UCSD-AML1 (cell line): ENCODE data around the gene TRAM2.

Source experiments
- DNase-seq: peaks from one replicate; lab custom pipeline; 2025; ENCODE audit not compliant: unreplicated experiment; lab: John Stamatoyannopoulos, UW

Gene TRAM2

GRCh38 chr6:52548353-52548713 lies 28.5 kb downstream of the TRAM2 start:
- DNase-seq: no peak

DNA sequence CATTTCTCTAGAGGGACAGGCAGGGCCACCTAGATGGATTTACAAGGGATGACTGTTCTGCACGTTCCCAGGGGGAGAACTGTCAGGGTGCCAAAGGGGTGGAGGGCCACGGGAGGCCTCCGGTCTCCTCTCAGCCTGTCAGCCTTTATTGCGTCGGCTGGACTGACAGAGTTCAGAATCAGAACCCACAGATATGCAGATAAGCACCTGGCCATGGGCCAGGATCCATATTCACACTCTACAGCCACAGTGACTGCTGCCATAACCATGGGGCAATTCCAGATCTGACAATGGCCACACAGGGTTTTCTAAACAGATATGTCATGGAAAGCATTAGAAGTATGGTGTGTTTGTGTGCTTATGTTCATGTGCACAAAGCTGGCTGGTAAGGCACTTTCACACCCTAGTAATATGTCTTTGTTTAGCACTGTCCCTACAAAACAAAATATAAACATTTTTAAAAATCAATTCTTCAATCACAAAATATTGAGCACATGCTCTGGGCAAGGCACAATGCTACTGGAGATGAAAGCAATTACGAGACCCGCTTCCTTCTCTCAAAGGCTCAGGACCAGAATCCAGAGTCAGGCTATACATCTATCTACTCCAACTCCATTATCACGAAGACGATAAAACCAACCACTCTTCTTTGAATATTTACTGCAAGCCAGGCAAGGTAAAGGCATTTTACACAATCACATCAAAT lies 29.1 kb downstream of the TRAM2 start:
- DNase-seq: no peak

DNA sequence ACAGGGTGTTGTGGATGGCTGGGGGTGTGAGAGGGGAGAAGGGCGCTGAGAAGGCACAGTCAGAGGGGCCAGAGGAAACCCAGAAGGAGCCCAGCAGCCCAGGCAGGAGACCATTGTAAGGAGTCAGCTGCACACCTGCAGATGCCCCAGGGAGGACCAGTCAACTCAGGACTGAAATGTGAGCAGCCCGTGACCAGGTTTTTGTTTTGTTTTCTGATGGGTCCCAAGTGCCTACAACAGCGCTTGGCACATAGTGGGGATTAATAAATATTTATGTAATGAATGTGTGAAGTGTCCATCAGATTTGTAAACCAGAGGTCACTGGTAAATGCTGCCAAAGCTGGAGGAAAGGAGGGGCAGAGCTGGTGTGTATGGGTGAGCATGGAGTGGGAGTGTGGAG lies 30.2 kb downstream of the TRAM2 start:
- DNase-seq: no peak

DNA sequence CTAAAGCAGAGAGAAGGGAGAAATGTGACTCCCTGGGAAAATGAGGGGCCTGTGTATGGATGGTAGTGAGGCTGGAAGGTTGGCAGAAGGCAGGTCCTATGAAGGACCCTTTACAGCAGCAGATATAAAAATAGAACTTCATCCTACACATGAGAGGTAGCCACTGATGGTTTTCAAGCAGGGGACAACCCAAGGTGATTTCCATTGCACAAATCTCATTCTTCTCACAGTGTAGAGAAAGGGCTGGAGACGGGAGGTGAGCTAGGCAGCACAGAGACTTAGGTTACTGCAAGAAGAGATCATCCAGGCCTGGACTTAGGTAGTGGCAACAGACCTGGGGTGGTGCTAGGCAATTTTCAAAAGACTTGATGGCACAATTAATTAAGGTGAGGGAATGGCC lies 30.7 kb downstream of the TRAM2 start:
- DNase-seq: no peak

DNA sequence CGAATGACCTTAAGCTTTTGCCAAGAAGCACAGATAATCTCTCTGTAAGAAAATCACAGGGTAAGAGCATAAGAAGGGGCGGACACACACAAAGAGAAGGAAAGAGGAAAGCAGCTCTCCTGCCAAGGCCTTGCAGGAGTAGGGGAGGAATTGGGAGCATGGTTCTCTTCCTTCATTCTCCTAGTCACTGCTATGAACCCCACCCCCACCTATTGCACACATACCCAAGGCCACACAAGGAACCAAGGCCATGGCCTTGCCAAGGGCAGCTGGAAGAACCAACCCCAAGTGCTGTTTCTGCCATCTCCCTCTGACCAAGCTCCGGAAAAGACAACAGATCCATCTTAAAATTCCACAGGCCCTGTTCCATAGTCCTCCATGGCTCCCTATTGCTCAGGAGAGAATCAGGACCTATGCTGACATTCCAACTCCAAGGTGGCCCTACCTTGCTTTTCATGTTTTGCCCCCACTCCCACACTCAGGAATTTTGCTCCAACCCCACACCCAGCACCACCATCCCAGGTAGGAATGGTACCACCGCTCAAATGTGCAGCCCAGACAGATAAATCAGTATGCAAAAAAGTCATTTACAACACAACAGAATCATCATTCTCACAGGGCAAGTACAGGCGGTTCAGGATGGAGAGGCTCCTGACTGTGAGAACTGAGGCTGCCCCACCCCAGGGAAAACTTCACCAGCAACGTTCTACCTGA lies 31.3 kb downstream of the TRAM2 start:
- no peak for DNase-seq

GRCh38 chr6:52544602-52545405 lies 32.1 kb downstream of the TRAM2 start:
- no peak for DNase-seq

- no peak for DNase-seq
Observed at GRCh38 chr6:52543729-52544601, 32.9 kb downstream of the TRAM2 start.

- no peak for DNase-seq
Observed at GRCh38 chr6:52543262-52543661, 33.6 kb downstream of the TRAM2 start.

DNA sequence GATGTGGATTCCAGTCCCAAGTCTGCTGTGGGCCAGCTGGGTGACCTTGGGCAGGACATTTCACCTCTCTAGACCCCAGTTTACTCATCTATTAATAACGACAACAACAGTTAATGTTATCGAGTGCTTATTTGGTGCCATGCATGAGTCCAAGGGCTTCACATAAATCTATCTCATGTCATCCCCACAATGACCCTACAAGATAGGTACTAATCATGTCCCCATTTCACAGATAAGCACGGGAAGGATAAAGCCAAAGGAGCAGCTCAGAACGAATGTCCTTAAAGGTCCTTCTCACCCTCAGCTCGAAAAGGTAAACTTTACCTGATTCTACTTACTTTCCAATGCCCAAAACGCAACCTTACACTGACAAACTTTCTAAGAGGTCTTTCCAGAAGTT lies 35.7 kb downstream of the TRAM2 start:
- DNase-seq: no peak

DNA sequence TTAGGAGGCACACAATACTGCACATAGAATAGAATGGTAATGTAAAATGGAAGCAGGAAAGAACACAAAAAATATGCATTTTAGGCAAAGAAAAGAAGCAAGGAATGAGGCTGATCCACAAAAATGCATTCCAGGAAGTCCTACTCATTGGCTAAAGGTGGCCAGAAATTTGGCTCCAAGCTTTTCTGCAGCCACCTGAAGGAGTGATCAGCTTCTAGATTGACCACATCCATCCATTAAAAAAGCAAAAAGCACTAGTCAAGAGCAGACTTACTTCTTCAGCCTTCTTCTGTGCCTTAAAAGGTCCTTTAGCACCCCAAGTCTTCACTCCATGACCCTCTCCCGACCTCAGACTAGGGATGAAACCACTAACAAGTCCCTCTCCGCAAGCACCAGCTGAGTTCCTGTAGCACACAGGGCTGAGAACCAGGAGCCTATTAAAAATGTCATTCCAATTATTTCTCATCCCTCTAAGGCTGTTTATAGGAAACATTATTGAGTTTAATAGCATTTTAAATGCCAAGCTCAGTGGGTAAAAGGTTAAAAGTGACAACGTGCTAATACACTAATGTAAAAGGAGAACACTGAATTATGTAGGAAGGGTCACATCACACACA lies 36.5 kb downstream of the TRAM2 start:
- DNase-seq: no peak

GRCh38 chr6:52539607-52540006 lies 37.3 kb downstream of the TRAM2 start:
- DNase-seq: no peak

- DNase-seq: no peak
Observed at GRCh38 chr6:52538901-52539354, 37.9 kb downstream of the TRAM2 start.

GRCh38 chr6:52538252-52538900 lies 38.5 kb downstream of the TRAM2 start:
- no peak for DNase-seq

- DNase-seq: no peak
Observed at GRCh38 chr6:52537001-52537753, 39.7 kb downstream of the TRAM2 start.

DNA sequence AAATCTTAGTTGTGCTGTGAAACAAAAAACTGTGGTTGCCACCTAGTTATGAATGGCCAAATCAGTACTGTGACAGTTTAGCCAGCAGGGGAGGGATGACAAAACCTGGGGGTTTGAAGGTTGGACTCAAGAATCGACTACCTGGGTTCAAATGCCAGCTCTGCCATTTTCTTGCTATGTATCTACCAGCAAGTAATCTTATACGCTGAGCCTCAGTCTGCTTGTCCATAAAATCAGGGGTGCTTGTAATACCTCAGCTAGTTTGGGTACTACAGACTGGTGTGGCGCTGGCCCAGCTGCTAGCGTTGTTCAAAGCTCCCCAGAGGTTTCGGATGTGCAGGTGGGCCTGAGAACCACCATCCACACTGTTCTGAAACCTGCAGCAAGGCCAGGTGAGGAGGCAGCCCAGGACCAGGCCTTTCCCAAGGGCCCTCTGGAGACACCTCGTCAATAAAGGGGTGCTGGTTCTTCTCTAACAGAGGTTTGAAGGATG lies 40.4 kb downstream of the TRAM2 start:
- no peak for DNase-seq

DNA sequence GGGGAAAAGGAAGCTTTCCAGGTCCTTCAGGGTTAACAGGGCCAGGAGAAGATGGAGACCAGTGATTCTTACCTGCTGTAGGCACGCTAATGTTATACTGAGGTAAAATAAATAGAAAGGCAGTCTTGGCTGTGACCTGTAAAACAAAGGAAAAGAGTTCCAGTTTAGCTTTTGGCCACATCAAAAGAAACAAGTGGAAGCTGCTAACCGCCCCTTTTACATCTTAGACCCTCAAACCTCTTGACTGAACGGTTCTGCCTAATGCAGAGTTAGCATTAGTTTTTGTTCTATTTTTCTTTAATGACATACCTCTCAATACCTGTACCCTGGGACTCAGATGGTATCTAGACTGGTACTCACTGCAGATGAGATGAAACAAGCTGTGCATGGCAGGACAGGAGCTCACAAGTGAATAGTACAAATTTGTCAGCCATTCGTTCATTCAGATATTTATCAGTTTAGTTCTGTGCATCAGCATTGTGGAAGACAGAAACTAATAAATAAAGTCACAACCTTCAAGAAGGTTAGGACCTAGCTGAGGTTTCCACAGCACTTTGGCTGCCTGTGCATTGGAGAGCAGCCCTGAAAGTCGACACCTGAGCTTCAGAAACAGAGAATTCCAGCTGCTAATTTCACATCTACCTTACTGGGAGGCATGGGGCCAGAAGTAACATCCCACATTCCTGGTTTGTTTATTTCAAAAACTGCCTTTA lies 41.0 kb downstream of the TRAM2 start:
- no peak for DNase-seq

DNA sequence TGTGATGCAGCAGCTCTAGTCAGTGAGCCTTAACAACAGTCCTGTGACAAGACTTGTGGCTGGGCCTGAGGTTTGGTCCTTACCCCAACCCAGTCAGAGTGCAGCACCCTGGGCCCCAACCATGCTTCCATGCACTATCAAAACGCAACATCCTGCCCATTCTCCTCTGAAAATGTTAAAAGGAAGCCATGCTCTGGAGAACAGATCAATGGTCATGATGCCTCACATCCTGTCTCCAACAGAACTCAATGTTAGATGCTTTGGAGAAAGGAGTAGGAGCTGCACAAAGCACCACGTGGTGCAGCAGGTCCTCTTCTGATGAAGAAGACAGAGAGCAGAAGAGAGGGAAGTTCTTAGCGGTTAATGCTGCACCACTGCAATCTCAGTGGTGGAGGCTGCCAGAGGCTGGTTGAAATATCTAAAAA lies 41.9 kb downstream of the TRAM2 start:
- DNase-seq: peak; percentile 46

GRCh38 chr6:52534363-52534762 lies 42.5 kb downstream of the TRAM2 start:
- DNase-seq: no peak
